NCI-H1417 (cell line): ENCODE data around the gene HSD17B7.
A peak's percentile ranks its signal among the peaks of the same experiment; 100 is the strongest.
"Not testable (repeated sequence)": the region's sequence is repeated elsewhere in the genome, so short reads cannot be mapped to it uniquely, and the experiment has no call there.

Experiments
- DNase-seq, 3 experiments: peaks; one replicate each; lab custom pipeline; 2025; lab: John Stamatoyannopoulos, UW

HSD17B7 gene

DNA sequence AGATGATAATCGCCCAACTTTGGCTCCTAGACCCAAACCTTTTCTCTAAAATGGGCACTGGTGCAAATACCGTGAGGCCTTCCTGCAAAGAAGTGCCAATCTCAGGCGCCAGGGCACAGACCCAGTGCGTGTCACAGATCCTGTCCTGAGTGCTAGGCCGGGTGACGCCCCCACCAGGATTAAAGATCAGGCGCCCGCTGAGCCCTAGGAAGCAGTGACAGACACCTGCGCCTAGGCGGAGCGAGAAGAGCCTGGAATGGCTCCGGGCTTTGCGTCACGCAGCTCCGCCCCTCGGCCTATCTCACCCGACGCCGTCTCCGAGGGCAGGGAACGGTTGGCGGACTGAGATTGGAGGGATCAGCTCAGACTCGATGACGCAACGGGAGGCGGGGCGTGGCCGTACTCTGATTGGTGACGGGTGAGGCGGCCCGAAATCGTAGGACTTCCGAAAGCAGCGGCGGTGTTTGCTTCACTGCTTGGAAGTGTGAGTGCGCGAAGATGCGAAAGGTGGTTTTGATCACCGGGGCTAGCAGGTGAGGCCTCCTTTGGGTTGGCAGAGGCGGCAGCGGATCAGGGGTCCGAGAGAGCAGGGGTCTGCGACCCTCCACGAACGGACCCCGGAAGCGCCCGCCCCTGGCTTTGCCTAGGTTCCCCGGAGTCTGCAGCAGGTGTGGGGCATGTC, at the start of gene HSD17B7:
Gene HSD17B7 (plus strand): TSS at position 400 of the 682 bp plus-strand sequence. CDS start 99 bp downstream, at position 499.
- peak; percentile 86 to 92 (median 88) for DNase-seq

- DNase-seq: no peak
These were observed 49.7 kb upstream of the HSD17B7 start for GRCh38 chr1:162740755-162741154.

GRCh38 chr1:162741574-162741973, 48.9 kb upstream of the HSD17B7 start:
- no peak for DNase-seq

DNA sequence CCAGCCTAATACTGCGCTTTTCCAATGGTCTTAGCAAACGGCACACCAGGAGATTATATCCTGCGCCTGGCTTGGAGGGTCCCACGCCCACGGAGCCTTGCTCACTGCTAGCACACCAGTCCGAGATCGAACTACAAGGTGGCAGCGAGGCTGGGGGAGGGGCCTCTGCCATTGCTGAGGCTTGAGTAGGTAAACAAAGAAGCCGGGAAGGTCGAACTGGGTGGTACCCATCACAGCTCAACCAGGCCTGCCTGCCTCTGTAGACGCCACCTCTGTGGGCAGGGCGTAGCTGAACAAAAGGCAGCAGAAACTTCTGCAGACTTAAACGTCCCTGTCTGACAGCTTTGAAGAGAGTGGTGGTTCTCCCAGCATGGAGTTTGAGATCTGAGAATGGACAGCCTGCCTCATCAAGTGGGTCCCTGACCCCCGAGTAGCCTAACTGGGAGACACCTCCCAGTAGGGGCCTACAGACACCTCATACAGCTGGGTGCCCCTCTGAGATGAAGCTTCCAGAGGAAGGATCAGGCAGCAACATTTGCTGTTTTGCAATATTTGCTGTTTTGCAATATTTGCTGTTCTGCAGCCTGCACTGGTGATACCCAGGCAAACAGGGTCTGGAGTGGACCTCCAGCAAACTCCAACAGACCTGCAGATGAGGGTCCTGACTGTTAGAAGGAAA, 44.1 kb upstream of the HSD17B7 start:
- not testable (repeated sequence) for DNase-seq

GRCh38 chr1:162753001-162753658, 37.4 kb upstream of the HSD17B7 start:
- DNase-seq: no peak

DNA sequence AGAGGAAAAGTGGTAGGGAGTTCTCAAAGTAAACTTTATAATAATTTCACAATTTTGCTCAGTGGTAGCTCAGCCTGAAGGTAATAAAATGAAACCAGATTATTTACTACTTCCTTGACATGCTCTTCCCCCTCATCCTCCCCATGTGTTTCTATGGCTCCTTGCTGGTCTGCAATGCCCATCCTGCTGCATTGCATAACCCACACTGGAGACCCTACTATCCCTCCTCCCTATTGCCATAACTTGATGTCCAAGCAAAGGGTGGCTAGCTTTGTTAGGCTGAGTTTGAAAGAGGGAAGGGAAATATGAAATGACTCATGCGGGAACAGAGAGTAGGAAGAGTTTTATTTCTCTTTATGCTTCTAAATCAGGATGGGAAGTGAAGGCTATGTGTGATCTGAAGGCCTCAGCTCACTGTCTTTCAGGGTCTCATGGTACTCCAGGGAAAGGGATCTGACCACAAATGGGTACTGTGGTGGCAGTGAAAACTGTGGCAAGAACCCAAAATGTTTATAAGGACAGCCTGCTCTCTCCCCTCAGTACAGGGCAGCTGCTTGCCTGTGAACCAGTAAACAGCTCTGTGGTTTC, 36.4 kb upstream of the HSD17B7 start:
- DNase-seq: no peak

- no peak for DNase-seq
These were observed 35.2 kb upstream of the HSD17B7 start for GRCh38 chr1:162755306-162755705.

GRCh38 chr1:162756523-162756922, 34.0 kb upstream of the HSD17B7 start:
- DNase-seq: no peak

- DNase-seq: no peak
These were observed 33.0 kb upstream of the HSD17B7 start for GRCh38 chr1:162757476-162757875.

DNA sequence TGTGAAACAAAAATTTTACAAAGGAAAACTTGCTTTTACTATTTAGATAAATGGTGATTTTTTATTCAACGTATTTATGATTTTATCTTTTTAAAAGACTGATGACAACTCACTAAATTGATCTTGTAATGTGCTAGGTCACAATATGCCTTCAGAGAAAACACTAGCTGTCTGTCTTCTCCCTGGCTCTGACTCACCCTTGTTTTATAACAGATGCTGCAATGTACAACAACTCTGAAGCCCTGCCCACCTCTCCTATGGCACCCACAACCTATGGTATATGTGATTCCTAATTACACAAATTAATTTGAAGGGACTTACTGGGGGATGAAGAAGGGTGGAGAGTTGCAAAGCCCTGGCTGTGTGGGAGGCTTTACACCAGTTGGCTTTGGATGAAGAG, 24.7 kb upstream of the HSD17B7 start:
- no peak for DNase-seq

GRCh38 chr1:162772571-162773154, 17.8 kb upstream of the HSD17B7 start:
- no peak for DNase-seq

- DNase-seq: no peak
These were observed 16.5 kb upstream of the HSD17B7 start for GRCh38 chr1:162774007-162774406.

- no peak for DNase-seq
These were observed 11.5 kb upstream of the HSD17B7 start for GRCh38 chr1:162779043-162779442.

- DNase-seq: no peak
These were observed 7.8 kb upstream of the HSD17B7 start for GRCh38 chr1:162782671-162783070.

DNA sequence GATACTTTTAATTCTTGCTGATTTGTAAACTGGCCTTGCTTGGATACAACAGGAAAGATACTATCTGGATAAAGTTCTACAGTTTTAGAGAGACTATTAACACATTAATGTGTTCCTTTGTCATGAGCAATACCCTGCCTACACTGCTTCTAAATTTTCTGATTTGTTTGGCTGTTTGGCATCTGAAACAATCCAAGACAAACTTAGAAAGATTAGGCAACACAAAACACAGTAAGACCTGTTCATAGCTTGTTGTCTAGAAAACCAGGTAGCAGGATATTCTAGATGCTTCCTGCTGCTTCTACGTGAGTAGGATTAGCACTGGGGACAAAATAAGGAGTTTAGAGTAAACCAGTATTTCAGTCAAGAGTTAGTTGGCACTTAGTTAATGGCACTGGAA, 5.6 kb upstream of the HSD17B7 start:
- peak in 1 of 3 experiments; percentile 28 for DNase-seq

- not testable (repeated sequence) for DNase-seq
These were observed 1.7 kb upstream of the HSD17B7 start for GRCh38 chr1:162788783-162789182.

- peak; percentile 37 to 64 (median 63) for DNase-seq
These were observed 469 bp downstream of the HSD17B7 start for GRCh38 chr1:162790985-162791357.

DNA sequence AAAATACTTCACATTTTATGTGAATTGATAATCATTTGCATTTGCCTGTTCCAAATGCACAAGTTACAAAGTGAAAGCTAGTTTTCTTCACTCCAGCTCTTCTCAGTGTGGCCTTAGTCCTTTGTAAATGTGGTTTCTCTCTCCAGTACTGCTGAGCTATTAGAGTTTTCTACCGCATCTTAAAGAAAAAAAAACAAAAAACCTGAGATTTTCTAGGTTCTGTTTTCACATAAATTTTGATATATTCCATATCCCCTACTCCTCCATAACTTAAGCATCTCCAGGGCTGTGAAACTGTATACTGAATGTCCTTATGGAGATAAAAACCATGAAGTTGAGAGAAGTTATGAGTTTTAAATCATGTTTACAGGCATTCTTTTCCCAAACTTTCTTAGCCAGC, 3.8 kb downstream of the HSD17B7 start:
- not testable (repeated sequence) for DNase-seq

DNA sequence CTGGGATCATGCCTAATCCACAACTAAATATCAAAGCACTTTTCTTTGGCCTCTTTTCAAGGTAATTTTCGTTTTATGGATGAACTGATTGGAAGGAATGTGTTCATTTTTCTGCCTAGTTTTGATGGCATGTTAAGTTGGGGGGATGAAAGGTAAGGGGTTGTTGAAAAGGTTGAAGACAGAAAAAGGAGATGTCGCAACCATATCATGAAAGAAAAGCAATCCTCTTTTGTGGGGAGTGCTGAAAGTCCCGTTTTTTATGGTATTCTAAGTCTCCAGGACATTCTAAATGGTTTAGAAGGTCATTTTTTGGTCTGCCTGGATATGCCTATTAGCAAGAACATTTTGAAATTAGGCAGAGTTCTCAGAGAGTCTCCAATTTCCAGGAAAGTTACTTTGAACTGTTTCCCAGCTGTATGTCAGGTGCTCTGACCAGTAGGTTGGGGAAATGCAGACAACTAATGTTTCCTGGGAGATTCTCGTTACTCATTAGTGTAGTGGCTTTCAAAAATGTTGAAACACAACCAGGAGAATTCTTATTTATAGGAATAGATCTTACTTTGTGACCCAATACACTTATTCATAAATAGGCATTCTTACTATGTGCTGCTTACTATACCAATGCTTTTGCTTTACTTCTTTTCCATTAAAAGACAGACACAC, 6.2 kb downstream of the HSD17B7 start:
- not testable (repeated sequence) for DNase-seq

GRCh38 chr1:162799995-162800830, 9.7 kb downstream of the HSD17B7 start:
- peak; percentile 14 to 76 (median 74) for DNase-seq

DNA sequence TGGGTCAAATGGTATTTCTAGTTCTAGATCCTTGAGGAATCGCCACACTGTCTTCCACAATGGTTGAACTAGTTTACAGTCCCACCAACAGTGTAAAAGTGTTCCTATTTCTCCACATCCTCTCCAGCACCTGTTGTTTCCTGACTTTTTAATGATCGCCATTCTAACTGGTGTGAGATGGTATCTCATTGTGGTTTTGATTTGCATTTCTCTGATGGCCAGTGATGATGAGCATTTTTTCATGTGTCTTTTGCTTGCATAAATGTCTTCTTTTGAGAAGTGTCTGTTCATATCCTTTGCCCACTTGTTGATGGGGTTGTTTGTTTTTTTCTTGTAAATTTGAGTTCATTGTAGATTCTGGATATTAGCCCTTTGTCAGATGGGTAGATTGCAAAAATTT, 17.0 kb downstream of the HSD17B7 start:
- not testable (repeated sequence) for DNase-seq
